Common myeloid progenitor, CD34-positive (primary cell): ENCODE results near the gene TCHP.
A peak's percentile ranks its signal among the peaks of the same experiment; 100 is the strongest.
"Not testable (repeated sequence)": the region's sequence is repeated elsewhere in the genome, so short reads cannot be mapped to it uniquely, and the experiment has no call there.

Experiments used
- CTCF ChIA-PET: fragments of 350-600 bp; sonication (Branson Sonifier 250); formaldehyde crosslinking; loops from one replicate; lab custom pipeline; 2021; ENCODE audit warnings: antibody characterized with exemption; lab: Charles Lee
- POLR2A ChIA-PET: fragments of 350-600 bp; sonication (Branson Sonifier 250); formaldehyde crosslinking; loops from one replicate; lab custom pipeline; 2021; ENCODE audit warnings: antibody characterized with exemption; lab: Charles Lee
- DNase-seq, 3 donors: peaks; one replicate each; pipeline versions ENCODE4 v3.0.0 to v3.0.0-alpha.2; 2013
- H3K27ac ChIP-seq, 2 experiments: 1 replicate in 1 of 2; 2 replicates in 1 of 2; pipeline ENCODE4 v1.7.0; 2013; ENCODE audit warnings: inconsistent platforms in 2 of 2, low read length in 2 of 2, mild to moderate bottlenecking in 2 of 2, low read depth in 1 of 2, moderate library complexity in 1 of 2; ENCODE audit not compliant: severe bottlenecking in 2 of 2, insufficient read depth in 1 of 2, poor library complexity in 1 of 2
- H3K27me3 ChIP-seq, 5 experiments: replicated peaks in 2 of 5; 1 replicate in 3 of 5; 2 replicates in 2 of 5; pipeline versions ENCODE4 v1.6.1 to v1.7.0; 2013; ENCODE audit warnings: low read length in 4 of 5, mild to moderate bottlenecking in 2 of 5, moderate library complexity in 2 of 5, inconsistent platforms in 1 of 5; ENCODE audit not compliant: insufficient read depth in 5 of 5, control insufficient read depth in 4 of 5
- H3K36me3 ChIP-seq, 4 experiments: 1 replicate in 2 of 4; 2 replicates in 2 of 4; pipeline versions ENCODE4 v1.6.1 to v1.7.0; 2013; ENCODE audit warnings: low read length in 3 of 4, control low read depth in 1 of 4, mild to moderate bottlenecking in 1 of 4; ENCODE audit not compliant: control insufficient read depth in 4 of 4, insufficient read depth in 4 of 4
- H3K4me1 ChIP-seq, 4 experiments: 1 replicate in 3 of 4; 2 replicates in 1 of 4; pipeline versions ENCODE4 v1.6.1 to v1.7.1; 2013; ENCODE audit warnings: low read length in 3 of 4, mild to moderate bottlenecking in 3 of 4, control low read depth in 1 of 4, inconsistent platforms in 1 of 4, moderate library complexity in 1 of 4; ENCODE audit not compliant: control insufficient read depth in 4 of 4, insufficient read depth in 4 of 4; ENCODE audit errors: control extremely low read depth in 1 of 4
- H3K4me3 ChIP-seq, 7 experiments: 1 replicate in 4 of 7; 2 replicates in 3 of 7; pipeline versions ENCODE4 v1.5.1 to v1.7.0; 2013; ENCODE audit warnings: mild to moderate bottlenecking in 7 of 7, low read length in 6 of 7, moderate library complexity in 6 of 7, inconsistent platforms in 2 of 7, low read depth in 2 of 7, control low read depth in 1 of 7; ENCODE audit not compliant: insufficient read depth in 4 of 7, control insufficient read depth in 1 of 7; ENCODE audit errors: extremely low read depth in 1 of 7
- H3K9me3 ChIP-seq, 5 experiments: 1 replicate in 4 of 5; 2 replicates in 1 of 5; pipeline versions ENCODE4 v1.6.1 to v1.7.1; 2013; ENCODE audit warnings: low read length in 4 of 5, mild to moderate bottlenecking in 2 of 5, inconsistent platforms in 1 of 5, low read depth in 1 of 5, moderate library complexity in 1 of 5; ENCODE audit not compliant: control insufficient read depth in 4 of 5, insufficient read depth in 2 of 5; ENCODE audit errors: control extremely low read depth in 1 of 5
- WGBS: methylation state at CpG from one replicate; pipeline ENCODE4 v1.1.5; 2013; ENCODE audit not compliant: insufficient coverage; 5-methylcytosine and 5-hydroxymethylcytosine counted together

The TCHP gene

GRCh38 chr12:109885616-109886015 lies 14.5 kb upstream of the TCHP start:
- Histone ChIP-seq H3K4me3 (no peak overlapping the region), H3K27me3 (no peaks in the 10 kb centered on the region), H3K4me1 (peaks cover 6 to 33% (median 21%) of the 10 kb centered on the region in 4 experiments), H3K36me3 (no peaks in the 10 kb centered on the region), H3K27ac (no peak overlapping the region), H3K9me3 (no peaks in the 10 kb centered on the region)
- ChIA-PET CTCF (interaction anchor here (1.1 kb wide), 1 partner anchor 40 kb away, joined by 3 read pairs; no protein-coding TSS in a partner anchor), POLR2A (no interaction called here)
- no peak for DNase-seq
- 94% methylated on average over 10 of the region's 10 CpGs for WGBS

GRCh38 chr12:109888179-109889020 lies 11.7 kb upstream of the TCHP start:
- H3K27ac ChIP-seq = peak overlapping the region in 1 of 2 experiments; percentile 26
- DNase-seq = peak in 2 of 3 donors; percentile 48 to 56
- CTCF ChIA-PET = interaction anchor here (0.7 to 1.5 kb wide), 4 partner anchors 11 to 39 kb away, joined by 3 to 5 read pairs (median 4); partner anchors contain the start of gene TCHP

GRCh38 chr12:109890620-109891170 lies 9.4 kb upstream of the TCHP start:
- no peak for DNase-seq
- Histone ChIP-seq H3K9me3 (no peaks in the 10 kb centered on the region), H3K4me3 (no peak overlapping the region), H3K4me1 (peaks cover 6 to 34% (median 17%) of the 10 kb centered on the region in 4 experiments), H3K27ac (no peak overlapping the region), H3K27me3 (no peaks in the 10 kb centered on the region), H3K36me3 (no peaks in the 10 kb centered on the region)
- POLR2A ChIA-PET = no interaction called here
- CTCF ChIA-PET = no interaction called here
- 98% methylated on average over 11 of the region's 13 CpGs for whole genome bisulfite sequencing

More at GRCh38 chr12:109888179-109889020, 11.7 kb upstream of the TCHP start:
- no peaks in the 10 kb centered on the region for H3K36me3 ChIP-seq
- 36% methylated on average over 5 of the region's 12 CpGs for WGBS
- POLR2A ChIA-PET = interaction anchor here (0.6 kb wide), 1 partner anchor 58 kb away, joined by 5 read pairs; no protein-coding TSS in a partner anchor
- peak overlapping the region in 3 of 7 experiments; percentile 3 to 10 (median 8) for H3K4me3 ChIP-seq
- H3K4me1 ChIP-seq = peaks cover 6 to 33% (median 17%) of the 10 kb centered on the region in 4 experiments
- no peaks in the 10 kb centered on the region for H3K27me3 ChIP-seq
- H3K9me3 ChIP-seq = no peaks in the 10 kb centered on the region

- H3K27me3 ChIP-seq, POLR2A ChIA-PET, H3K4me3 ChIP-seq, CTCF ChIA-PET, DNase-seq, H3K36me3 ChIP-seq, H3K27ac ChIP-seq, H3K9me3 ChIP-seq: not testable (repeated sequence)
- H3K4me1 ChIP-seq = peaks cover 6 to 34% (median 17%) of the 10 kb centered on the region in 4 experiments
- WGBS = 89% methylated on average over 7 of the region's 7 CpGs
Measured at GRCh38 chr12:109891731-109892130, 8.3 kb upstream of the TCHP start.

- DNase-seq = no peak
- Histone ChIP-seq H3K36me3 (no peaks in the 10 kb centered on the region), H3K4me3 (no peak overlapping the region), H3K27me3 (no peaks in the 10 kb centered on the region), H3K27ac (no peak overlapping the region), H3K4me1 (peaks cover 6 to 33% (median 17%) of the 10 kb centered on the region in 4 experiments), H3K9me3 (no peaks in the 10 kb centered on the region)
- POLR2A ChIA-PET = no interaction called here
- WGBS = 89% methylated on average over 1 of the region's 1 CpG
- CTCF ChIA-PET = no interaction called here
Measured at GRCh38 chr12:109892165-109892715, 7.8 kb upstream of the TCHP start.

GRCh38 chr12:109892748-109893147 lies 7.3 kb upstream of the TCHP start:
- no peaks in the 10 kb centered on the region for H3K9me3 ChIP-seq
- ChIA-PET POLR2A (no interaction called here), CTCF (no interaction called here)
- peak in 1 of 3 donors; percentile 33 for DNase-seq
- no peak overlapping the region for H3K27ac ChIP-seq
- H3K4me3 ChIP-seq = no peak overlapping the region
- H3K4me1 ChIP-seq = peaks cover 6 to 28% (median 14%) of the 10 kb centered on the region in 4 experiments
- H3K36me3 ChIP-seq = no peaks in the 10 kb centered on the region
- whole genome bisulfite sequencing = 83% methylated on average over 2 of the region's 4 CpGs
- no peaks in the 10 kb centered on the region for H3K27me3 ChIP-seq
